ENCODE results near the gene GINS3.
"Not testable (repeated sequence)": the region's sequence is repeated elsewhere in the genome, so short reads cannot be mapped to it uniquely, and the experiment has no call there.

Gene GINS3

GRCh38 chr16:58384437-58385055, 7.7 kb upstream of the GINS3 start:
- DNase-seq (ENCODE audit: low read depth, low spot score), result no peak
- TF ChIP-seq CTCF (IDR thresholded peaks at IDR 0.05; ENCODE audit: low read depth, low read length), result no peak
- in situ Hi-C loops (cut with HindIII; ENCODE audit: low sequenced_read_pairs), result no loop called here
- no peak overlapping the region for H3K4me3 ChIP-seq (ENCODE audit: low read depth, low read length)

- TF ChIP-seq CTCF (IDR thresholded peaks at IDR 0.05; ENCODE audit: low read depth, low read length), result no peak
- no peak overlapping the region for H3K4me3 ChIP-seq (ENCODE audit: low read depth, low read length)
- no peak for DNase-seq (ENCODE audit: low read depth, low spot score)
- in situ Hi-C loops (cut with HindIII; ENCODE audit: low sequenced_read_pairs), result no loop called here
Measured at GRCh38 chr16:58385218-58385773, 7.0 kb upstream of the GINS3 start.

GRCh38 chr16:58389724-58390123, 2.5 kb upstream of the GINS3 start:
- no peak overlapping the region for H3K4me3 ChIP-seq (ENCODE audit: low read depth, low read length)
- in situ Hi-C loops (cut with HindIII; ENCODE audit: low sequenced_read_pairs), result no loop called here
- no peak for DNase-seq (ENCODE audit: low read depth, low spot score)
- no peak for TF ChIP-seq CTCF (IDR thresholded peaks at IDR 0.05; ENCODE audit: low read depth, low read length)

- in situ Hi-C loops (cut with HindIII; ENCODE audit: low sequenced_read_pairs), result no loop called here
- peak overlapping the region; percentile 68 for H3K4me3 ChIP-seq (ENCODE audit: low read depth, low read length)
- TF ChIP-seq CTCF (IDR thresholded peaks at IDR 0.05; ENCODE audit: low read depth, low read length), result no peak
- no peak for DNase-seq (ENCODE audit: low read depth, low spot score)
Measured at GRCh38 chr16:58393138-58393504, 850 bp downstream of the GINS3 start.

- DNase-seq (ENCODE audit: low read depth, low spot score); H3K4me3 ChIP-seq (ENCODE audit: low read depth, low read length); in situ Hi-C loops (cut with HindIII; ENCODE audit: low sequenced_read_pairs): not testable (repeated sequence)
Measured at GRCh38 chr16:58396897-58397296, 4.6 kb downstream of the GINS3 start.

- in situ Hi-C loops (cut with HindIII; ENCODE audit: low sequenced_read_pairs), result no loop called here
- no peak for DNase-seq (ENCODE audit: low read depth, low spot score)
- TF ChIP-seq CTCF (IDR thresholded peaks at IDR 0.05; ENCODE audit: low read depth, low read length), result no peak
- H3K4me3 ChIP-seq (ENCODE audit: low read depth, low read length), result no peak overlapping the region
Measured at GRCh38 chr16:58399718-58400633, 7.7 kb downstream of the GINS3 start.

- H3K4me3 ChIP-seq (ENCODE audit: low read depth, low read length); DNase-seq (ENCODE audit: low read depth, low spot score); in situ Hi-C loops (cut with HindIII; ENCODE audit: low sequenced_read_pairs): not testable (repeated sequence)
Measured at GRCh38 chr16:58401305-58401704, 9.0 kb downstream of the GINS3 start.

All from astrocyte of the spinal cord (primary cell).